ENCODE results near the gene GLT6D1.

GLT6D1 gene

DNA sequence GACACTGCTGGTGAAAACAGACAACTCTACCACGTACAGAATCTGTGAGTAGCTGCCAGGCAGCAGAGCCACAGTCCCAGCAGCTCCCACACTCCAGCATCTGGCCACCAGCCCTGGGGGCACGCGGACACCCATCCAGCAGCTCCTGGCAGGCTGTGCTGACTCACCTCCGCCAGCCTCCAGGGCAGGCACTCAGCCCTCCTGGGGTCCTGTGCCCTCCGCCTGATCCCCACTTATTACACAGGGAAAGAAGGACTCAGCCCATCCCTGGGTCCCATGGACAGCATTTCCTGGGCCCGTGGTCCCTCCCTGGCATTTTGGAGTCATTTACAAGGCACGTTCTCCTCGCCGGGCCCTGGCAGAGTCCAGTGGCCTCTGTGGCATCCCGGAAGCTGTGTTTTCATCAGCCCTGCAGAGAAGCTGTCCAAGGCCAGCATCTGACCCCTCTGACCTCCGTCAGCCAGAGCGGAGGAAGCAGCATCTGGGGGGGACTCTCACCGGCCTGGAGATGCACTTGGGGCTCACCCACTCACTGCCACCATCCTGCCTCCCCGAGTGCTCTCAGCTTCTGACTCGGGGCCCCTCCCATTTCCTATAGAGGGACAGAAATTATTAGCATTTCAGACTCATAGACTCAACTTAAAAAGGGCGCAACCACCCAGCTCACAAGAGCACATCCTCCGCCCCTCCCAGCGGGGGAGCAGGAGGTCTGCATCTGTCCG is 56.2 kb downstream of the GLT6D1 start:
- DNase-seq: no peak

DNA sequence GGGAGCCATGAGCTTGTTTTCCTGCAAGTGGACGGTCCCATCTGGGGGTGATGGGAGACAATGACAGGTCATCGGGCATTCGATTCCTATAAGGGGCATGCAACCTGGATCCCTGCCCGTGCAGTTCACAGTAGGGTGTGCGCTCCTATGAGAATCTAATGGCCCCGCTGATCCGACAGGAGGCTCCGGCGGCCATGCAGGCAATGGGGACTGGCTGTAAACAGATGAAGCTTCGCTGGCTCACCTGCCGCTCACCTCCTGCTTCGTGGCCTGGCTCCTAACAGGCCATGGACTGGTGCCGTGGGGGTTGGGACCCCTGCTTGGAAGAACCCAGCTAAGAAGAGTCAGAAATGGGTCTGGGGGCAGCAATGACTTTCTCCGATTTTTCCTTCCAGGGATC is 56.8 kb downstream of the GLT6D1 start:
- no peak for DNase-seq

DNA sequence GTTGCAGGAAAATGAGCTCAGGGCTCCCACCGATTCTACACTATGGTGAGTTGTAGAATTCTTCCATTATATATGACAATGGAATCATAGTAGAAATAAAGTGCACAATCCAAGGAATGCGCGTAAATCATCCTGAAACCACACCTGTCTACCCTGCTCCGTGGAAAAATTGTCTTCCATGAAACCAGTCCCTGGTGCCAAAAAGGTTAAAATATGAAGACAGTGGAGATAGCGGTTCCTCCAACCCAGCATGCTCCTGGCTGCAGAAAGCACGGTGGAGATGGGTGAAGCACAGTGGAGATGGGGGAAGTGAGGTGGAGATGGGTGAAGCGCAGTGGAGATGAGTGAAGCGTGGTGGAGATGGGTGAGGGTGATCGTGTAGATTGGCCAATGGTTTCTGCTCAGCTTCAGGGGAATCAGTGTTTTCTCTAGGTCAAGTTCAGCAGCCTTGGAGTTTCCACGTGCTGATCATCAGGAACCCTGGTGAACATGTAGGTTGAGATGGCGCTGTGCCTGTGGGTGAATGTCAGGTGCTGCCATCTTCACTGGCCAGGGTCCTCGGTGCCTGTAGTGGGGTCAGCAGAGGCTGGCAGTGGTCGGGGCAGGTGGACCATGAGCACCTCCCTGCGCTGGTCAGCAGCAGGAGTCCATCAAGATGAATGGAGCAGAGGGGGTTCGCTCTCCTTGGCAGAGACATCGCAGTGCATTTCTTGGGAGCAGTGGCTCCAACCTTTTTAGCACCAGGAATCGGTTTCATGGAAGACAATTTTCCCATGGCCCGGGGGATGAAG is 57.5 kb downstream of the GLT6D1 start:
- DNase-seq: no peak

DNA sequence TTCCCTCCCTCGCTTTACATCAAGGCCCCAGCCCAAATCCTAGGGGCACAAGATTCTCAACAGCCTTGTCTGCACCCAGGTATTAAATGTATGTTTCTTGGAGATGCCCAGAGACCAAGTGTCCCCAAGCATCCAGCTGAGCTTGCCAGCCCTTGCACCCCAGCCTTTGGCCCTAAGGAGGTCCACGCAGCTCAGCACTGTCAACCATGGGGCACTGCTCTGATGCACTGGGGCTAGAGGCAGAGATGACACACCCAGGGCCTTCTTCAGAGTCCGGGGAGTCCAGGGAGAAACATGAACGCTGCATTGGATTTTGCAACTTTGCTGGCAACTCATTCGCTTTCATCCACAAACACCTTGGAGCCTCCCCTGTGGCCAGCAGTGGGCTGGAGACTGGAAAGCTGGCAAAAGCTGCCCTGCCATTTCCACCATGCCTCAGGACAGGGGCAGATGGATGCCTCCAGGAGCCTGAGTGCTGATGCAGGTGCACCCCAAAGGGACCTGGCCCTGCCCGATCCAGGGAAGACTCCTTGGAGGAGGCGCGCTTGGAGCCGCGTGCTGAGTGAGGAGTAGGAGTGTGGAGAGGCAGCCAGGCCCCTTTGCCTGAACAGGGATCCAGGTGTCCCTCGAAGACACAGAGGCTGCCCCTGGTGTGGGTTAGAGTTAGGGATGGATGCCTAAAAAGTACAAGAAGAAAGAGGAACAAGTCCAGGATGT is 58.5 kb downstream of the GLT6D1 start:
- DNase-seq: no peak

DNA sequence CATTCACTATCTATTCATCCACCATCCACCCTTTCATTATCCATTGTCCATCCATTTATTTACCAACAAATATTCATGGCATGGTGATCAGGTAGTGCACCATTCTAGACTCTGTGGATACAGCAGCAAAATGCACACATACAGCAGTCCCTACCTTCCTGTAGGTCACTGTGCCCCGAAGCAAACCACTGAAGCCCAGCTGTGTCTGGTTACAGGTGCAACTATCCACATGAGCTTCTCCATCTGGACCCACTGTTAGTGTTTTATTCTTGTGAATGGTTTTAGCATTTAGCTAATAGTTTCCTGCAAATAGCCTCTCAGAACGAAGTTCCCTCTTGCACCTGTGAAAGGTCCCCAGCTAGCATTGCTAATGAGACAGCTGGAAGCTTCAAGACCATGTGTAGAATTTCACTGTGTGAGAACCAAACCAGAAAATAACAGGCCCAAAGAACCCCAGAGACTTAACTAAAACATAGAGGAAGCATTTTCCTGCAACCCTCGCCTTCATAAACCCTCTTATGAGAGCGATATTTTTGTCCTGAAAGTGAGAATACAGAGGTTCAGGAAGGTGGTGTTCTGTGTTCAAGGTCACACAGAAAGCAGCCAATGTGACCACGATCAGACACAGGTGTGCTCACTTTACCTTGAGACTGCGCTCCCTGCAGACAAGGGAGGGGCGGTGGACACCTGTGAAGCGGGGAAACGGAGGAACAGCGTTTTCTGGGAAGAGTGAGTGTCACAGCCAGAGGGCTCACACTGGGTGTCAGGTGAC is 59.3 kb downstream of the GLT6D1 start:
- DNase-seq: no peak

DNA sequence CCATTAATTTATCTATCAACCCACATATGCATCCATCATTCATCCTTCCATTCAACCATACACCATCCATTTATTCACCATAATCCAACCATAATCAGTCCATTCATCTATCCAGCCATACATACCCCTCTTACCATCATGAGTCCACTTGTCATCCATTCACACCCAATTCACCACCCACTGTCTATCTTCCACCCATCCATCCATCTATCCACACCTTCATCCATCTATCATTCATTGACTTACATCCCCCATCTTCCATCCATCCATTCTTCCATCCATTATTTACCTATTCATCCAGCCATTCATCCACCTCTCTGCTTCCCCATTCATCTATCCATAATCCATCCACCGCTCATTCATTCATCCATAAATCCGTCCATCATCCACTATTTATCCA is 60.0 kb downstream of the GLT6D1 start:
- no peak for DNase-seq

DNA sequence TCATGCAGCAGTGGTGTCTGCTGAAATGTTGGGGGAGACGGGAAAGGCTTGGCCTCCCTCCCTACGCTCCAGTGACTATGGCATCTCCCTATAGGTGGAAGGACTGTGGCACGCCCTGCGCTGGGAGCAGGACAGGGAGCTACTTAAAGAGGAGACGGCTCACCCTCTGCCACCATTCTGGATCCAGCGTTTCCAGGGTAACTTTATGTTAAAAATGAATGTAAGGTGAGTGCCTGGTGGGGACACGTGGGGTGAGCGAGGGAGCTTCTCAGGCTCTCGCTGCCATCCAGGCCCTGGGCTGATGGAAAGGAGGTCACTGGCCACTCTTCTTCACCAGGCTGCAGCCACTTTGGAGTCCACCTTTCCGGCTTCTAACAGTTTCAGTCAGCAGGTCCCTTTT is 62.1 kb downstream of the GLT6D1 start:
- no peak for DNase-seq

DNA sequence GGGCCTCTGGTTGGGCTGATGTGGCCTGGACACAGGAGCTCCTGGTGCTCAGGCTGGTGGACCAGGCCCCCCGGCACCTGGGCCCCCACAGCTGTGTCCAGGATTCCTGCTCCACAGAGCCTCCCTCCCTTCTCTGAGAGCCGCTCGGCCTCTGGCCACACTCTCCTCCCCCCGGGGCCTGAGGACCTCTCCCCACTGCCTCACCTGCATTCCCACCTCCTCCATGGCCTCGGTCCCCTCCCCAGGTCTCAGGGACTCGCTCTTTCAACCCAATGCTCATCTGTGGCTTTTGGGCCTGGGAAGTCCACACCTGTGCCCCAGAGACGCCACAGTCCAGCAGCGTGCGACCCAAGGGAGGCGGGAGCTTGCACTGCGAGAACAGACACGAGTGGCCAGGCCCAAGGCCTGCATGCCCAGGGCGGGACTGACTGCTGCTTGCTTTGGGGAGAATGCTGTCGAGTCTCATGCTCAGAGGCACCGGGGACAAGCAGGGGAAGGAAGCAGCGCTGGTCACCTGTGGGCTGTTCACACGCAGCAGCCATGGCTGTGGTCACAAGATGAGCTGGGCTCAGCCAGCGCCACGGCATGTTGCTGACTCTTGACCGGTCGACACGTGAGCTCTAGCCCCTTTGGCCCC is 63.2 kb downstream of the GLT6D1 start:
- DNase-seq: no peak

DNA sequence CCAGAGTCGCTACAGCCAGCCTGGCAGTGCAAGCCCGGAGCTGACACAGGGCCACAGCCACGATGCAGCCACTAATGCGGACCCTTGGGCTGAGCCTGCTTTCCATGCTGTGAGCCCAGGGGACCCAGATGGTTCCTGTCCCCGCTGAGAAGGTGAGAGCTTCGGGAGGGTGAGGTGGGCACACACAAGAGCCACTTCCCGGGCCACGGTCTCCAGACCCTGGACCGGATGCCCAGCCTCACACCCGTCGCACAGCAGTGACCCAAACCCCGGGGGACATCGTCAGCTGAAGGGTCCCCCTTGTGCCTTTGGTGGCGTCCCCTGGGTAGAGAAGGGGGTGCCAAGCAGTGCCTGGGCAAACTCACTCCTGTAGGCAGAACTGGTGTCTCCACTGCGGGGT is 64.4 kb downstream of the GLT6D1 start:
- no peak for DNase-seq

DNA sequence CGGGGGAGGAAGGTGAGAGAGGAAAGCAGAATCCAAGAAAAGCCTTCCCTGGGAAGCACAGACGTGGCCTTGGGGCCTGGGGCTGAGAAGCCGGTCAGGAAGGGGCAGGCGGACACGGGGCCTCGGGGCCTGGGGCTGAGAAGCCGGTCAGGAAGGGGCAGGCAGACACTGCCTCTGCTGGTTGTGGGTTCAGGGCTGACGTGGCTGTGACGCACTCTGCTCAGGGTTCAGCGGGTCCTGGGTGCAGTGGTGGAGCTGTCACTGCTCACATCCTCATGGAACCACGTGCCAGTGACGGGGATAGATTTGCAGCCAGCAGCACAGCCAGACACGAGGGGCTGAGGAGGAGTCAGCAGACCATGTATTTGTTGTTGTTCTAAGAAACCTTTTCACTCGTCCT is 65.0 kb downstream of the GLT6D1 start:
- DNase-seq: no peak
